HEK293T (cell line): ENCODE data around the gene METTL2B.
"Not testable (repeated sequence)": the region's sequence is repeated elsewhere in the genome, so short reads cannot be mapped to it uniquely, and the experiment has no call there.

Source experiments
- CTCF ChIA-PET: fragments of 350-600 bp; formaldehyde crosslinking; extraction: SDS; loops from one replicate; lab custom pipeline; 2021; ENCODE audit warnings: antibody characterized with exemption, inconsistent platforms; lab: Yijun Ruan, JAX
- POLR2A ChIA-PET: fragments of 350-600 bp; formaldehyde crosslinking; extraction: SDS; loops from one replicate; lab custom pipeline; 2020; ENCODE audit warnings: antibody characterized with exemption, inconsistent platforms; lab: Yijun Ruan, JAX
- DNase-seq: peaks from one replicate; pipeline ENCODE4 v3.0.0; 2012; ENCODE audit warnings: mixed read lengths; ENCODE audit errors: extremely low spot score
- BHLHE40 ChIP-seq: fragments of 450-650 bp; IDR thresholded peaks from 2 replicates; pipeline ENCODE4 v1.6.1; 2016; ENCODE audit warnings: mild to moderate bottlenecking, moderate library complexity, borderline replicate concordance
- L3MBTL2 ChIP-seq: fragments of 450-650 bp; conservative IDR thresholded peaks from 2 replicates; pipeline ENCODE4 v1.6.1; 2016; ENCODE audit warnings: mild to moderate bottlenecking
- ZNF384 ChIP-seq: fragments of 450-650 bp; IDR thresholded peaks from 2 replicates; pipeline ENCODE4 v1.6.1; 2016

Gene METTL2B

DNA sequence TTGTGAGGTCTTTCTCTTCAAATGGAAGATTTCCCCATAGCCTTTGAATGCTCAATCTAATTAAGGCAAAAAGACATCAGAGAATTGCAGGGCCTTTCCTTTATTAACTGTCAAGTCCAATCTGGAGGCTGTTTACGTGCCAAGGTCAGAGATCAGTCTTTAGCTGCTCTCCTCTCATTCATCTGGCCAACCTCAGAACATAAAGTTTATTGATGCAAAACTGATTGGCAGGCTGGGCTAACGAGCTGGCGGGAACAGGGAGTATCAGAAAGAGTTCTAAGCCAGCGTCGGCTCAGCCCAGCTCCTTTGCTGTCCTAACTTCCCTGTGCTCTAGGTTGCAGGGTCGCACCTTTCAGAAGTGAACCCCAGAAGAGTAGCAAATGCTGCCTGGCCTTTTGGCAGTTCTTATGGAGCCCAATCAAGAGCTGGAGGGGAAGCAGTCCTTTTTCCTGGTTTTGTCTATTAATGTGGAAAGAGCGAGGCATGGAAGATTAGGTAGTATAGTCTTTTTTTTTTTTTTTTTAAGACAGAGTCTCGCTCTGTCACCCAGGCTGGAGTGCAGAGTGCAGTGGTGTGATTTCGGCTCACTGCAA lies 47.5 kb downstream of the METTL2B start:
- DNase-seq, CTCF ChIA-PET, POLR2A ChIA-PET: not testable (repeated sequence)

DNA sequence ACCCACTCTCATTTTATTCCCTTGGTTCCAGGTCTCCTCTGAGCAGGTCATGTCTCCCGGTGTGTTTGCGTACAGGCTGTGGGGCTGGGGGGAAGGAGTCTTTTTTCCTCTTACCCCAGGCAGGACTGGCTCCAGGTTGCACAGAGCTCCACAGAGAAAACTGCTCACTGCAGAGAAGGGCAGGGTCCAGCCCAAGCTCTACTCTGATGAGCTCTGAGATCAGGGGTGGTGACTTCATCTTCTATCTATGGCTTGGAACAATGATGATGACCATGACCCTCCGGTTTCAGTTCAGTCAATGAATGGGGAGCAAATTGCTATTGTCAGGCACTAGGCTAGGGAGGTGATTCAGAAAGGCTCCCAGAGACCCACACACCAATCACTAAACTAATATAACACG lies 49.0 kb downstream of the METTL2B start:
- DNase-seq, POLR2A ChIA-PET, CTCF ChIA-PET: not testable (repeated sequence)

DNA sequence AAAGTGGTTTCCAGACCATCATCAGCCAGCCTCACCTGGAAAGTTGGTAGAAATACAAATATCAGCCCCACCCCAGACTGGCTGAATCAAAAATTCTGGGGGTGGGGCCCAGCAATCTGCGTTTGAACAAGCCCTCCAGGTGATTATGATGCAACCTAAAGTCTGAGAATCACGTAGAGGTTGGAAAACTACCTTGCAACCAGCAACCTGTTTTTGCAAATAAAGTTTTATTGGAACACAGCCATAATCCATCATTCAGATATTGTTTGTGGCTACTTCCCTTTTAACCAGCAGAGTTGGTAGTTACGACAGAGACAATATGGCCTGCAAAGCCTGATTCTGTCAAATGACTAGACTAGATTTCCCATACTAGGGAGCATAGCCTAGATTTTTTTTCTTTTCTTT lies 49.5 kb downstream of the METTL2B start:
- DNase-seq, CTCF ChIA-PET, POLR2A ChIA-PET: not testable (repeated sequence)
- peak; percentile 84 for TF ChIP-seq ZNF384

DNA sequence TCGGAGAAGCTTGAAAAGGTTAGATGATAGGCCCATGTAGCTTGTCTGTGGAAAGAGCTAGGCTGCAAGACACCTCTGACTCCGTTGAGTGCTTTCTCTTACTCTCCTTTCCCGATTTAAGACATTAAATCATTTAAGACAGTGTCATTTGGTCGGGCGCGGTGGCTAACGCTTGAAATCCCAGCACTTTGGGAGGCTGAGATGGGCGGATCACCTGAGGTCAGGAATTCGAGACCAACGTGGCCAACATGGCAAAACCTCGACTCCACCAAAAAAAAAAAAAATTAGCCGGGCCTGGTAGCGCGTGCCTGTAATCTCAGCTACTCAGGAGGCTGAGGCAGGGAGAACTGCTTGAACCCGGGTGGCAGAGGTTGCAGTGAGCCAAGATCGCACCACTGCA lies 52.6 kb downstream of the METTL2B start:
- CTCF ChIA-PET, DNase-seq, POLR2A ChIA-PET: not testable (repeated sequence)

DNA sequence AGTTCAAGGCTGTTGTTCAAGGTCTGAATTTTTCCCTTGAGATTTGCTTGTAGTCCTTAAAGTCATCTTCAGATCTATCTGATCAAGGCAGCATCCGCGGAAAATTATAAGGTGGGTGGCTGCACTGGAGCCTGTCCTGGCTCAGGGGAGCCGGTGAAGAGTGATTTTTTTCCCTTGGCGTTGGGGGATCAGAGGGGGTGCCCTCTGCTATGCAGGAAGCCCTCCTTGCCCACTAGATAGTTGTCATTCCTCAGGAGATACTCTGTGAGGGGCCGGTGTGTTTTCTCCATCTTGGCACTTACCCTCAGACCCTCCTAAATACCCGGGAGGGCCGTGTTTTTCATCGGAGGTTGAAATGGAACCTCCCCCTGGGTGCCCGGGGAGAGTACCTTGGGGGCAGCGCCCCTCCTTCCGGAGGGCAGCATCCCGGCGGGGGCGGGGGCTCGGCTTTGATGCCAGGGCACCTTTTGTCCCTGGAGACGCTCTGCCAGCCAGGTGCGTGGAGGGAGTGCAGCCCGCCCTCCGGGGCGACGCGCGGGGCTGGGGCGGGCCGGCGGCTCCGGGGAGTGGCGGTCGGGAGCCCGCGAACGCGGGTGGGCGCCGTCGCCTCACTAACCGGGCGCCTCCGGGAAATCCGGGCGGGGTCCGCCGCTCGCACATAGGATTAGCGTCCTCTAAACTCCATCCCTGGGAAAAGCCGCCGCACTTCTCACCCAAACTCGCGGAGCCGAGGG lies 53.7 kb downstream of the METTL2B start:
- POLR2A ChIA-PET, DNase-seq, CTCF ChIA-PET: not testable (repeated sequence)

DNA sequence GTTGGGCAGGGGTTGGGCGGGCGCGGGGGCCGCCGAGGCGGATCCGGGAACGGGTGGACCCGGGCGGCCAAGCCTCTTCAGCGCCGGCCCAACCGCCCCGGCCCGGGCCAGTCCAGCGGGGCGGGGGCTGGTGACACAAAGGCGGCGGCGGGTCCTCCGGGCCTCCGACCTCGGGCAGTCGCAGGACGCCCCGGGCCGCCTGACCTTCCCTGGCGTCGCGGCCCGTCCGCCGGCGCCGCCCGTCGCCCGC lies 54.2 kb downstream of the METTL2B start:
- TF ChIP-seq BHLHE40, result no peak
- ChIA-PET CTCF (no interaction called here), POLR2A (no interaction called here)
- no peak for DNase-seq

DNA sequence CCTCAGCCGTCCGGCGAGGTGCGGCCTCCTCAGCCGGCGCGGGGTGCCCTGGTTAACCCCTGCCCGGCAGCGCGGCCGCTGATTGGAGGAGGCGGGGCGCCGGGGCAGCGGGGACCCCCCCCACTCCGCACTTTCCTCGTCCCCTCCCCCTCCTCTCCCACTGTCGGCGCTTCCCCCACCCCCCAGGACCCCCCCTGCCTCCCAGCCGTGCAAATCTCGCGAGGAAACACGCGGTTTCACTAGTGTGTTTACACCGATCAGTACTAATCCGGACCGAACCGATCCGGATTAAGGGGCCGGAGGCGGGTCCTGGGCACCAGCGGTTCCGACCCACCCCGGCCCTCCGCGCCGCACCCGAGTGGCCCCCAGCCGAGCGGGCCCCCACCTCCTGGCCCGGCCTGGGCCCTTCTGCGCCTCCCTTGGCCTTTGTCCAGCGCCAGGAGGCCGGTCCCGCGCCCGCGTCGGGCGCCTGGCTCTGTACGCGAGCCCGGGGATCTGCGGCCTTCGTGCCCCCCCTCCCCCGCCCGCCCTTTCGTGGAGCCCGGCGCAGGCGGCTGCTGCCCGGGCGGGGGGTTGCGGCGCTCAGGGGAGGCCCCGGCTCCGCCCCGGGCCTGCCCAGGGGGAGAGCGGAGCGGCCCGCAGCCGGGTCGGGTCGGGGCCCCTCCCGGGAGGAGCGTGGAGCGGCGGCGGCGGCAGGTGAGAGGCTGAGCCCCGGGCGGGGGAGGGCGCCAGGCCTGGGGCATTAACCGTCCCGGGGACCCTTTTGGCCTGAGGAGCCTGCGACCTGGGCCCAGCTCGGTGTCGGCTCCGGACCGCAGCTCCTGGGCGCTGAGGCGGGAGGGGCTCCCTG lies 54.8 kb downstream of the METTL2B start:
- peak; percentile 40 for DNase-seq
- POLR2A ChIA-PET, CTCF ChIA-PET: not testable (repeated sequence)

DNA sequence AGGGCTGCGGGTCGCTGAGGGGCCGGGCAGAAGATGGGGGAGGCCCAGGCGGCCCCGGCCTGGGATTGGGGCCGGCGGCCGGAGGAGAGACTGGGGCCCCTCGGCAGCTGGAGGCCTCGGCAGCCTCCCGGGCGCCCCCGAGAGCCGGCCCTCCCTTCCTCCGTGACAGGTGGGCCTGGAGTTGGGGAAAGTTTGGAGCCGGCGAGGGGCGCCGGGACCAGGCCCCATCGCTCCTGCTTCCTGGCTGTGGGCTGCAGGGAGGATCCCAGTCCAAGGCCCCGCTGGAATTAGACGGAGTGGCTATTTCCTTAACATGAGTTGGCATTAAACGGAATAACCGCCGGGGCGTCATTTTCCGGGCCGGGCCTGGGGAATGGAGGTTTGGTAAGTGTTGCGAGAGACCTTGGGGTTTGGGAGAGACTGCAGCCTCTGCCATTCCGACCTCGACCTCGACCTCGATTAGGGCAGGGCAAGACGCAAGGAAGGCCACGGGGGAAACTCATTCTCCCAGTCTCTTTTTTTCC lies 55.5 kb downstream of the METTL2B start:
- CTCF ChIA-PET, DNase-seq, POLR2A ChIA-PET: not testable (repeated sequence)
- TF ChIP-seq L3MBTL2, result 0 out of 2 replicates have a peak, but pooled peaks have one; percentile 16

DNA sequence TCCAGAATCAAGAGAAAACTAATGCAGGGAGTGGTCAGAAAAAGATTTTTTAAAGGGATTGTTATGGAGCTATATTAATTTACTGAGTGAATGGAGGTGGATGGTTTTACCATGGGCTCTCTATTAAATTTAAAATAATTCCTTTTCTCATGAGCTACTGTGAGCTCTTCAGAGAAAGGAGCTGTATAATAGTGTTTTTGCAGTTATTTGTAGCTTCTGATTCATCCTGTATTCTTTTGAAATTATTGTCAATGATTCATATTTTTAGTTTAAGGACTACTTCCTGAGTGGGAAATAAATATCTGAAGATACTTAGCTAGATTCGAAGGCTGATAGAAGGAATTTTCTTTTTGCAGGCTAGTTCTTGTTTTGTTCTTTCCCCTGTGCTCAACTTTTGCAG lies 56.4 kb downstream of the METTL2B start:
- DNase-seq, POLR2A ChIA-PET, CTCF ChIA-PET: not testable (repeated sequence)

DNA sequence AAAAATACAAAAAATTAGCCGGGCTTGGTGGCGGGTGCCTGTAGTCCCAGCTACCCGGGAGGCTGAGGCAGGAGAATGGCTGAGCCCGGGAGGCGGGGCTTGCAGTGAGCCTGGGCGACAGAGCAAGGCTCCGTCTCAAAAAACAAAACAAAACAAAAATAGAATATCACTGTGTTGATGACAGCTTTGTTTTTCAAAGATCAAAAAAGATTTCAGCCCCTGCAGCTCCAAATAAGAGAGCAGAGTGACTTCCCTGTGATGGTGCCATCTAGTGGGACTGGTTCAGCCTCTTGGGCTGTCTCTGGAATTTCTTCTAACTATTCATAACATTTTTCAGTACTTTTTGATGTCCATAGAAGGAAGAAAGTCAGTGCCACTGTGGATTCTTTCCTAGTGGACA lies 60.9 kb downstream of the METTL2B start:
- POLR2A ChIA-PET, DNase-seq, CTCF ChIA-PET: not testable (repeated sequence)

DNA sequence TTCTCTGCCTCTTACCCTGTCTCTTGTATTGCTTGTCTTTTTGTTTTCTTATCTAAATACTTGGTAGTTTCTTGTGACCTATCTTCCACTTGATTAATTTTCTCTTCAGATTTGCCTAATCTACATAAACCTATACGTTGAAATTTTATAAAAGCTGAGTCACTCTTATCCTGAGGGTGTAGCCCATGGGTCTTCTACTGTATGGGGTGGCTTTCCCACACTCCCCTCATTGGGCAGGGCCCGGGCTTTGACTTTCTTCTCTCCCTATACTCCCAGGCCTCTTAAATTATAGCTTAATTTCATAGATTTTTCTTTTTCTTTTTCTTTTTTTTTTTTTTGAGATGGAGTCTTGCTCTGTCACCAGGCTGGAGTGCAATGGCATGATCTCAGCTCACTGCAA lies 66.0 kb downstream of the METTL2B start:
- CTCF ChIA-PET, DNase-seq, POLR2A ChIA-PET: not testable (repeated sequence)

DNA sequence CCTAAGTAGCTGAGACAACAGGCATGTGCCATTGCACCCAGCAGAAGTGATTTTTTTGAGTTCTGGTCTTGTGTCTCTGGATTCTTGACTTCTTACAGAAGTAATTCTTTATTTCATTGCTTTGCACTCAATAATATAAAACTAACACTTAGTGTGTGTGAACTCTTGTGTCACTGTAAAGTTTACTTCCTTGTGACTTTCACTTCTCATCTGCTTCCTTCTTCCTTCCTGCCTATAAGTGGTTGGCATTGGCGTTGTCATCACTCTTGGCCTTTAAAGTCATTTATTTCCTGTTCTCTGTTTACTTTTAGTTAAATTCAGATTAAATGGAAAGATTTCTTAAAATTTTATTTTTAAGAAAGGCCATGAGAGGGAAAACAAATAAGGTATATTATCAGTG lies 66.8 kb downstream of the METTL2B start:
- CTCF ChIA-PET, DNase-seq, POLR2A ChIA-PET: not testable (repeated sequence)

DNA sequence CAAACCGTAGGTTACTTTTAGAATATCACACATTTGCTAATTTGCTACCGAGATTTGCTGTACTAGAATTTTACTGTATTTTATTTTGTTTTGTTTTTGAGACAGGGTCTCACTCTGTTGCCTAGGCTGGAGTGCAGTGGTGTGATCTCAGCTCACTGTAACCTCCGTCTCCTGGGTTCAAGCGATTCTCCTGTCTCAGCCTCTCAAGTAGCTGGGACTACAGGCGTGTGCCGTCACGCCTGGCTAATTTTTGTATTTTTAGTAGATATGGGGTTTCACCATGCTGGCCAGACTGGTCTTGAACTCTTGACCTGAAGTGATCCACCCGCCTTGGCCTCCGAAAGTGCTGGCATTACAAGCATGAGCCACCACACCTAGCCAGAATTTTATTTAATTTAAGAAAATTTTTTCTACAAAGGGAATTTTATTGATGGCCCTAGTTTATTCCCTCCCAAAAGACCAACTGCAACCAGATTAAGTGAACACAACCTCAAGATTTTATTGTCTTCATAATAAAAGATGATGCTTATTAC lies 69.8 kb downstream of the METTL2B start:
- CTCF ChIA-PET, POLR2A ChIA-PET, DNase-seq: not testable (repeated sequence)
